Mesendoderm (in vitro differentiated cells): Measurements from ENCODE around the gene EGF.

Experiments
- DNase-seq: peaks from one replicate; pipeline ENCODE4 v3.0.0; 2013
- H2AK5ac ChIP-seq: 2 replicates; pipeline ENCODE4 v1.6.1; 2013; ENCODE audit warnings: low read length, inconsistent platforms
- H2BK120ac ChIP-seq: 2 replicates; pipeline ENCODE4 v1.6.1; 2013; ENCODE audit warnings: low read depth, mild to moderate bottlenecking, low read length, moderate library complexity, mixed read lengths
- H2BK15ac ChIP-seq: replicated peaks from 2 replicates; pipeline ENCODE4 v1.6.1; 2013; ENCODE audit warnings: low read depth, mild to moderate bottlenecking, moderate library complexity
- H2BK5ac ChIP-seq: 2 replicates; pipeline ENCODE4 v1.6.1; 2013; ENCODE audit warnings: low read length, inconsistent platforms
- H3K18ac ChIP-seq: 2 replicates; pipeline ENCODE4 v1.6.1; 2013; ENCODE audit warnings: mild to moderate bottlenecking, low read length, mixed read lengths
- H3K23ac ChIP-seq: one replicate; pipeline ENCODE4 v1.6.1; 2013; ENCODE audit warnings: low read length
- H3K27ac ChIP-seq: 2 replicates; pipeline ENCODE4 v1.5.1; 2013; ENCODE audit warnings: low read depth, mild to moderate bottlenecking, inconsistent platforms, low read length, moderate library complexity
- H3K27me3 ChIP-seq: 2 replicates; pipeline ENCODE4 v1.6.1; 2013; ENCODE audit warnings: low read length, control low read depth, mild to moderate bottlenecking, inconsistent platforms; ENCODE audit not compliant: insufficient read depth, poor library complexity
- H3K36me3 ChIP-seq: 2 replicates; pipeline ENCODE4 v1.6.1; 2013; ENCODE audit warnings: low read length, inconsistent platforms; ENCODE audit not compliant: control insufficient read depth, insufficient read depth
- H3K4ac ChIP-seq: one replicate; pipeline ENCODE4 v1.6.1; 2013; ENCODE audit warnings: low read depth, mild to moderate bottlenecking, low read length, moderate library complexity
- H3K4me1 ChIP-seq: 2 replicates; pipeline ENCODE4 v1.6.1; 2013; ENCODE audit warnings: low read depth, low read length, inconsistent platforms; ENCODE audit not compliant: control insufficient read depth
- H3K4me2 ChIP-seq: 2 replicates; pipeline ENCODE4 v1.6.1; 2013; ENCODE audit warnings: low read length
- H3K4me3 ChIP-seq: 2 replicates; pipeline ENCODE4 v1.5.1; 2013; ENCODE audit warnings: mild to moderate bottlenecking, low read length
- H3K56ac ChIP-seq: one replicate; pipeline ENCODE4 v1.6.1; 2013; ENCODE audit warnings: low read length
- H3K79me1 ChIP-seq: 2 replicates; pipeline ENCODE4 v1.6.1; 2013; ENCODE audit warnings: low read length, inconsistent platforms
- H3K79me2 ChIP-seq: 2 replicates; pipeline ENCODE4 v1.6.1; 2013; ENCODE audit warnings: mild to moderate bottlenecking, low read length; ENCODE audit not compliant: control insufficient read depth, insufficient read depth
- H3K9ac ChIP-seq: 2 replicates; pipeline ENCODE4 v1.6.1; 2013; ENCODE audit warnings: low read length, inconsistent platforms
- H4K5ac ChIP-seq: one replicate; pipeline ENCODE4 v1.6.1; 2013; ENCODE audit warnings: low read length
- H4K8ac ChIP-seq: one replicate; pipeline ENCODE4 v1.6.1; 2013; ENCODE audit warnings: low read depth, mild to moderate bottlenecking, control low read depth, low read length, moderate library complexity
- WGBS: extraction: QIAGEN DNeasy Blood & Tissue Kit; methylation state at CpG from one replicate; pipeline ENCODE4 v1.1.7; 2013; ENCODE audit warnings: low lambda C conversion rate, missing lambda C conversion rate; ENCODE audit not compliant: insufficient coverage; ENCODE audit errors: extremely low coverage; 5-methylcytosine and 5-hydroxymethylcytosine counted together

The EGF gene

GRCh38 chr4:109953556-109953955, 40.9 kb downstream of the EGF start:
- Histone ChIP-seq H4K5ac (no peak overlapping the region), H2BK120ac (no peak overlapping the region), H3K27me3 (no peaks in the 10 kb centered on the region), H3K4ac (no peak overlapping the region), H3K9ac (no peak overlapping the region), H3K18ac (no peak overlapping the region), H4K8ac (no peak overlapping the region), H2BK5ac (no peak overlapping the region), H2AK5ac (no peak overlapping the region), H3K4me1 (peaks cover 6% of the 10 kb centered on the region), H3K27ac (no peak overlapping the region), H3K4me2 (no peak overlapping the region), H3K79me1 (no peaks in the 10 kb centered on the region), H3K4me3 (no peak overlapping the region), H2BK15ac (no peak overlapping the region), H3K23ac (no peak overlapping the region), H3K56ac (no peak overlapping the region), H3K79me2 (no peaks in the 10 kb centered on the region), H3K36me3 (no peaks in the 10 kb centered on the region)
- WGBS, result no CpG with 5 or more reads among the region's 3 CpGs
- DNase-seq, result no peak

GRCh38 chr4:109955146-109955545, 42.5 kb downstream of the EGF start:
- H3K4me2 ChIP-seq, result no peak overlapping the region
- no peak overlapping the region for H3K23ac ChIP-seq
- H3K4me3 ChIP-seq, result no peak overlapping the region
- no peak overlapping the region for H4K5ac ChIP-seq
- DNase-seq, result no peak
- H3K18ac ChIP-seq, result no peak overlapping the region
- no peaks in the 10 kb centered on the region for H3K79me2 ChIP-seq
- H3K27ac ChIP-seq, result no peak overlapping the region
- no peaks in the 10 kb centered on the region for H3K79me1 ChIP-seq
- no peak overlapping the region for H2BK15ac ChIP-seq
- no peaks in the 10 kb centered on the region for H3K36me3 ChIP-seq
- H2AK5ac ChIP-seq, result peak overlapping the region; percentile 50
- H3K56ac ChIP-seq, result no peak overlapping the region
- H4K8ac ChIP-seq, result no peak overlapping the region
- H2BK120ac ChIP-seq, result no peak overlapping the region
- H3K27me3 ChIP-seq, result no peaks in the 10 kb centered on the region
- no CpG with 5 or more reads among the region's 1 CpG for WGBS
- H3K4ac ChIP-seq, result no peak overlapping the region
- H3K9ac ChIP-seq, result no peak overlapping the region
- H2BK5ac ChIP-seq, result no peak overlapping the region
- peaks cover 6% of the 10 kb centered on the region for H3K4me1 ChIP-seq

- Histone ChIP-seq H4K5ac (no peak overlapping the region), H3K4ac (no peak overlapping the region), H3K27me3 (no peaks in the 10 kb centered on the region), H2AK5ac (no peak overlapping the region), H4K8ac (no peak overlapping the region), H3K36me3 (no peaks in the 10 kb centered on the region), H3K4me2 (no peak overlapping the region), H2BK15ac (no peak overlapping the region), H3K79me2 (no peaks in the 10 kb centered on the region), H3K9ac (no peak overlapping the region), H3K56ac (no peak overlapping the region), H3K18ac (peak overlapping the region; percentile 51), H3K4me3 (no peak overlapping the region), H3K4me1 (peaks cover 6% of the 10 kb centered on the region), H2BK120ac (no peak overlapping the region), H2BK5ac (no peak overlapping the region), H3K27ac (no peak overlapping the region), H3K23ac (no peak overlapping the region), H3K79me1 (no peaks in the 10 kb centered on the region)
- peak; percentile 65 for DNase-seq
- WGBS, result no CpG with 5 or more reads among the region's 2 CpGs
These were observed 44.5 kb downstream of the EGF start for GRCh38 chr4:109957227-109957626.

- no CpG with 5 or more reads among the region's 8 CpGs for WGBS
These were observed 46.5 kb downstream of the EGF start for GRCh38 chr4:109959195-109959594.

GRCh38 chr4:109962401-109962800, 49.7 kb downstream of the EGF start:
- no peak overlapping the region for H2BK15ac ChIP-seq
- H3K4ac ChIP-seq, result no peak overlapping the region
- peak; percentile 26 for DNase-seq
- H3K36me3 ChIP-seq, result no peaks in the 10 kb centered on the region
- no peak overlapping the region for H3K4me2 ChIP-seq
- H4K5ac ChIP-seq, result no peak overlapping the region
- H2BK5ac ChIP-seq, result no peak overlapping the region
- no peak overlapping the region for H2BK120ac ChIP-seq
- H3K79me1 ChIP-seq, result no peaks in the 10 kb centered on the region
- no peak overlapping the region for H3K56ac ChIP-seq
- H3K27me3 ChIP-seq, result no peaks in the 10 kb centered on the region
- no peaks in the 10 kb centered on the region for H3K79me2 ChIP-seq
- H3K23ac ChIP-seq, result no peak overlapping the region
- no peak overlapping the region for H3K18ac ChIP-seq
- peaks cover 1% of the 10 kb centered on the region for H3K4me1 ChIP-seq
- H4K8ac ChIP-seq, result no peak overlapping the region
- no peak overlapping the region for H3K9ac ChIP-seq
- H2AK5ac ChIP-seq, result no peak overlapping the region
- H3K4me3 ChIP-seq, result no peak overlapping the region
- no peak overlapping the region for H3K27ac ChIP-seq

More at GRCh38 chr4:109959195-109959594, 46.5 kb downstream of the EGF start:
- H3K36me3 ChIP-seq, result no peaks in the 10 kb centered on the region
- H3K27ac ChIP-seq, result no peak overlapping the region
- no peak for DNase-seq
- H4K5ac ChIP-seq, result no peak overlapping the region
- no peak overlapping the region for H3K9ac ChIP-seq
- no peak overlapping the region for H3K18ac ChIP-seq
- no peak overlapping the region for H3K4ac ChIP-seq
- no peaks in the 10 kb centered on the region for H3K79me2 ChIP-seq
- no peak overlapping the region for H3K4me2 ChIP-seq
- no peak overlapping the region for H2BK120ac ChIP-seq
- H4K8ac ChIP-seq, result no peak overlapping the region
- H2AK5ac ChIP-seq, result no peak overlapping the region
- H3K4me1 ChIP-seq, result peaks cover 6% of the 10 kb centered on the region
- H3K79me1 ChIP-seq, result no peaks in the 10 kb centered on the region
- H2BK15ac ChIP-seq, result no peak overlapping the region
- H3K27me3 ChIP-seq, result no peaks in the 10 kb centered on the region
- H2BK5ac ChIP-seq, result no peak overlapping the region
- H3K56ac ChIP-seq, result no peak overlapping the region
- H3K4me3 ChIP-seq, result no peak overlapping the region
- H3K23ac ChIP-seq, result no peak overlapping the region

- no peaks in the 10 kb centered on the region for H3K27me3 ChIP-seq
- no peaks in the 10 kb centered on the region for H3K79me1 ChIP-seq
These were observed 54.3 kb downstream of the EGF start for GRCh38 chr4:109966891-109967481.

More at GRCh38 chr4:109966891-109967481, 54.3 kb downstream of the EGF start:
- Histone ChIP-seq H3K27ac (no peak overlapping the region), H3K56ac (no peak overlapping the region), H3K36me3 (no peaks in the 10 kb centered on the region), H2AK5ac (no peak overlapping the region), H2BK5ac (no peak overlapping the region), H3K4me1 (no peaks in the 10 kb centered on the region), H2BK120ac (no peak overlapping the region), H3K4me3 (no peak overlapping the region), H4K5ac (no peak overlapping the region), H3K18ac (no peak overlapping the region), H3K9ac (no peak overlapping the region), H2BK15ac (no peak overlapping the region), H3K23ac (no peak overlapping the region), H3K4ac (no peak overlapping the region), H3K4me2 (no peak overlapping the region), H4K8ac (no peak overlapping the region), H3K79me2 (no peaks in the 10 kb centered on the region)
- no peak for DNase-seq
- WGBS, result no CpG with 5 or more reads among the region's 2 CpGs
